ENCODE data around the gene ACOXL.

DNA sequence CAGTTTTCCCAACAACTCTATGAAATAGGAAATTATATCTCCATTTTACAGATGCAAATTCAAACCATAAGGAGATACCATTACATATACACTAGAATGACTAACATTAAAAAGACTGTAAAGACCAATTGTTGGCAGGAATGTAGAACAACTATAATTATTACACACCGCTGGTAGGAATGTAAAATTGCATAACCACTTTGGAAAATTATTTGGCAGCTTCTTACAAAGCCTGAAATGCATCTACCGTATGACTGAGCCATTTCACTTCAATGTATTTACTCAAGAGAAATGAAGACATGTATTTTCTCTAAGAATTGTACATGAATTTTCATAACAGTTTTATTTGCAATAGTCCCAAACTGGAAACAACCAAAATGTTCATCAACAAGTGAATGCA lies 199.3 kb downstream of the ACOXL start:
- no peak for TF ChIP-seq EGR1 (IDR thresholded peaks at IDR 0.05; ENCODE audit: borderline replicate concordance in 1 of 2, low read depth in 2 of 2, low read length in 2 of 2)
- TF ChIP-seq, protein P1, sequence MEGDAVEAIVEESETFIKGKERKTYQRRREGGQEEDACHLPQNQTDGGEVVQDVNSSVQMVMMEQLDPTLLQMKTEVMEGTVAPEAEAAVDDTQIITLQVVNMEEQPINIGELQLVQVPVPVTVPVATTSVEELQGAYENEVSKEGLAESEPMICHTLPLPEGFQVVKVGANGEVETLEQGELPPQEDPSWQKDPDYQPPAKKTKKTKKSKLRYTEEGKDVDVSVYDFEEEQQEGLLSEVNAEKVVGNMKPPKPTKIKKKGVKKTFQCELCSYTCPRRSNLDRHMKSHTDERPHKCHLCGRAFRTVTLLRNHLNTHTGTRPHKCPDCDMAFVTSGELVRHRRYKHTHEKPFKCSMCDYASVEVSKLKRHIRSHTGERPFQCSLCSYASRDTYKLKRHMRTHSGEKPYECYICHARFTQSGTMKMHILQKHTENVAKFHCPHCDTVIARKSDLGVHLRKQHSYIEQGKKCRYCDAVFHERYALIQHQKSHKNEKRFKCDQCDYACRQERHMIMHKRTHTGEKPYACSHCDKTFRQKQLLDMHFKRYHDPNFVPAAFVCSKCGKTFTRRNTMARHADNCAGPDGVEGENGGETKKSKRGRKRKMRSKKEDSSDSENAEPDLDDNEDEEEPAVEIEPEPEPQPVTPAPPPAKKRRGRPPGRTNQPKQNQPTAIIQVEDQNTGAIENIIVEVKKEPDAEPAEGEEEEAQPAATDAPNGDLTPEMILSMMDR (IDR thresholded peaks at IDR 0.05 in 2 of 3, conservative IDR thresholded peaks at IDR 0.05 in 1 of 3; ENCODE audit: control insufficient read depth in 2 of 3, extremely low read depth in 1 of 3, insufficient read depth in 1 of 3, low read depth in 3 of 3, low read length in 3 of 3) = no peak
- no peak for TF ChIP-seq E2F4 (IDR thresholded peaks at IDR 0.05; ENCODE audit: low read depth, low read length)
- no peak for TF ChIP-seq MAX (IDR thresholded peaks at IDR 0.05; ENCODE audit: low read depth, low read length)

All from GM12878 (cell line).